Endothelial cell (in vitro differentiated cells): Measurements from ENCODE around the gene ARHGAP26. TPM values are rescaled to one million over a fixed set of nuclear protein-coding genes. Genes with fewer than 3 reads are reported as not detected.
A peak's percentile ranks its signal among the peaks of the same experiment; 100 is the strongest.

Experiments
- DNase-seq: peaks from one replicate; pipeline ENCODE4 v3.0.0; 2021; ENCODE audit warnings: low spot score
- H3K27ac Mint-ChIP-seq: one replicate; pipeline ENCODE4 v1.8.0; 2021; ENCODE audit warnings: mixed read lengths, inconsistent platforms; ENCODE audit not compliant: unreplicated experiment
- H3K27me3 Mint-ChIP-seq: one replicate; pipeline ENCODE4 v1.8.0; 2021; ENCODE audit warnings: mild to moderate bottlenecking, moderate library complexity, mixed read lengths, inconsistent platforms; ENCODE audit not compliant: unreplicated experiment
- H3K36me3 Mint-ChIP-seq: one replicate; pipeline ENCODE4 v1.8.0; 2021; ENCODE audit warnings: mild to moderate bottlenecking, low read depth, mixed read lengths, inconsistent platforms; ENCODE audit not compliant: unreplicated experiment
- H3K4me1 Mint-ChIP-seq: one replicate; pipeline ENCODE4 v1.8.0; 2021; ENCODE audit warnings: mild to moderate bottlenecking, mixed read lengths, inconsistent platforms; ENCODE audit not compliant: unreplicated experiment
- H3K4me3 Mint-ChIP-seq: one replicate; pipeline ENCODE4 v1.8.0; 2021; ENCODE audit warnings: mild to moderate bottlenecking, mixed read lengths, inconsistent platforms; ENCODE audit not compliant: unreplicated experiment
- H3K9me3 Mint-ChIP-seq: one replicate; pipeline ENCODE4 v1.8.0; 2021; ENCODE audit warnings: mixed read lengths, inconsistent platforms; ENCODE audit not compliant: unreplicated experiment
- total RNA-seq: library from RNA; stranded (reverse); fragmentation: NEBNext Ultra II Directional; extraction: Animal tissue kit (Norgen Biotek cat#: 25700); gene quantifications from one replicate; pipeline ENCODE4 v1.2.1, GENCODE V29; 2021; ENCODE audit not compliant: unreplicated experiment
- TF ChIP-seq, protein P1 (sequence below): fragments of 200-600 bp; sonication (generic); IDR thresholded peaks from one replicate; pipeline ENCODE4 v1.5.0; 2021; ENCODE audit warnings: antibody characterized with exemption; ENCODE audit not compliant: unreplicated experiment

Gene ARHGAP26
- total RNA-seq, 1 donor from 2014 or later: 81.5 TPM

DNA sequence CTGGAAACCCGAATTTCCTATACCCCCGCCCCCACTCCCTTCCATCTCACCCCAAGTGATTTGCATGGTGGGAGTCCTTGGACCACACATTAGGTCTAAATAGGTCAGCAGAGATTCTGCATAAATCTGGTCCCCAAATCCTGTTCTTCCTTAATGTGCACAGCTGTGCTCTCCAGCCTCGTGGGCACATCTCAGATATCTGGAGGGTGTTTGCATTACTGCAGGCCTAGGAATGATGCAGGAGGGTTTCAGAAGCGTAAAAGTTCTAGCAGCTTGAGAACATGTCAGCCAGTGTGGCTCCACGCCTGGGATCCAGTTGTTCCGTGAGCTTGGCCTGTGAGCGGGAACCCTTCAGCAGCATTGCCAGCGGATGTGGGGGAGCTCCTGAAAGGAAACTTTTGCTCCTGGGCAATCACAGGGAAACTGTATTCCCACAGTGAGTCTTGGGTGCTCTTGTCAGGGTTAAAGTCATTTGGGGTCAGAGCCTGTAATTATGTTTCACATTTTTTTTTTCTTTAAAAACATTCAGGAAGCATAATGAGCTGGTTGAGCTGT, 12.9 kb downstream of the ARHGAP26 start:
- Mint-ChIP-seq H3K27ac (no peak overlapping the region), H3K36me3 (no peaks in the 10 kb centered on the region), H3K9me3 (no peaks in the 10 kb centered on the region), H3K4me1 (peaks cover 55% of the 10 kb centered on the region), H3K27me3 (peaks cover 3% of the 10 kb centered on the region), H3K4me3 (no peak overlapping the region)
- DNase-seq: no peak
- TF ChIP-seq, protein P1, sequence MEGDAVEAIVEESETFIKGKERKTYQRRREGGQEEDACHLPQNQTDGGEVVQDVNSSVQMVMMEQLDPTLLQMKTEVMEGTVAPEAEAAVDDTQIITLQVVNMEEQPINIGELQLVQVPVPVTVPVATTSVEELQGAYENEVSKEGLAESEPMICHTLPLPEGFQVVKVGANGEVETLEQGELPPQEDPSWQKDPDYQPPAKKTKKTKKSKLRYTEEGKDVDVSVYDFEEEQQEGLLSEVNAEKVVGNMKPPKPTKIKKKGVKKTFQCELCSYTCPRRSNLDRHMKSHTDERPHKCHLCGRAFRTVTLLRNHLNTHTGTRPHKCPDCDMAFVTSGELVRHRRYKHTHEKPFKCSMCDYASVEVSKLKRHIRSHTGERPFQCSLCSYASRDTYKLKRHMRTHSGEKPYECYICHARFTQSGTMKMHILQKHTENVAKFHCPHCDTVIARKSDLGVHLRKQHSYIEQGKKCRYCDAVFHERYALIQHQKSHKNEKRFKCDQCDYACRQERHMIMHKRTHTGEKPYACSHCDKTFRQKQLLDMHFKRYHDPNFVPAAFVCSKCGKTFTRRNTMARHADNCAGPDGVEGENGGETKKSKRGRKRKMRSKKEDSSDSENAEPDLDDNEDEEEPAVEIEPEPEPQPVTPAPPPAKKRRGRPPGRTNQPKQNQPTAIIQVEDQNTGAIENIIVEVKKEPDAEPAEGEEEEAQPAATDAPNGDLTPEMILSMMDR: no peak

DNA sequence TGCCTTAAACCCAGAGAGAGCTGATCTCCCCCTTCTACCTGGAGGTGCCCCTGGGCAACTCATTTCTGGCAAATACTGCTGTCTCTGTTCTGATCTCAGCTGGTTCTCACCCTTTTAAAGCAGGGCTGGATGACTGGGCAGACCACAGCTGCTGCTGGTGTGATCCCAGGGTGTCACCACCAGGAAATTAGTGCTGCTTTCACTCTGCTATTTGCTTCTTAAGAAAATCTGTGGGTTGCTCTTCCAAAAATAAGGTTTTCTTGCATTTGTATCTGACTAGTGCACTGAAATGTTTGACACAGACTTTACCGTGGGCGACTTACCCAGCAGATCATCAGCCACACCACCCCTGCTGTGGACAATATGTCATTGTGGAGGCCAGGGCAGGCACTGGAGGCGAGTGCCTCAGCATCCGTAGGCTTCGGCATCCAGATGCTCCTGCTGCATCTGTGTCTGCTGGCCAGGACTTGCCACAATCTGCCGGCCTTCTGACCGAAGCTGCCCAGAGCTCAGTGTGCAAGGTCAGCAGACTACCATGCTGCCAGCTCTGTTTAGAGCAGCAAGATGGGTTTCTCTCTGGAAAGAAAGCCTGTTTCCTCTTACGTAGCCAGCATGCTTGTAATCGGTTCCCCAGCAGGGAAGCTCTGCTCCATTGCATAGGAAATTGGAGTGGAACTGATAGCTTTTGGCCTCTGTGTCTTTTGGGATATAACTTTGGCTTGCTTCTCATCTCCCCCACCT, 13.6 kb downstream of the ARHGAP26 start:
- H3K4me3 Mint-ChIP-seq: no peak overlapping the region
- H3K36me3 Mint-ChIP-seq: no peaks in the 10 kb centered on the region
- TF ChIP-seq, protein P1: no peak
- no peak for DNase-seq
- H3K27me3 Mint-ChIP-seq: peaks cover 3% of the 10 kb centered on the region
- H3K4me1 Mint-ChIP-seq: peaks cover 50% of the 10 kb centered on the region
- no peaks in the 10 kb centered on the region for H3K9me3 Mint-ChIP-seq
- peak overlapping the region; percentile 62 for H3K27ac Mint-ChIP-seq

GRCh38 chr5:142784401-142784955, 14.3 kb downstream of the ARHGAP26 start:
- peaks cover 2% of the 10 kb centered on the region for H3K27me3 Mint-ChIP-seq
- peak overlapping the region; percentile 62 for H3K27ac Mint-ChIP-seq
- H3K4me3 Mint-ChIP-seq: peak overlapping the region; percentile 0
- TF ChIP-seq, protein P1: no peak
- DNase-seq: no peak
- peaks cover 43% of the 10 kb centered on the region for H3K4me1 Mint-ChIP-seq
- H3K9me3 Mint-ChIP-seq: no peaks in the 10 kb centered on the region
- no peaks in the 10 kb centered on the region for H3K36me3 Mint-ChIP-seq

GRCh38 chr5:142785206-142785605, 15.0 kb downstream of the ARHGAP26 start:
- no peak overlapping the region for H3K4me3 Mint-ChIP-seq
- no peak overlapping the region for H3K27ac Mint-ChIP-seq
- H3K4me1 Mint-ChIP-seq: peaks cover 40% of the 10 kb centered on the region
- no peaks in the 10 kb centered on the region for H3K9me3 Mint-ChIP-seq
- no peaks in the 10 kb centered on the region for H3K36me3 Mint-ChIP-seq
- peaks cover 2% of the 10 kb centered on the region for H3K27me3 Mint-ChIP-seq
- TF ChIP-seq, protein P1: no peak
- DNase-seq: no peak

DNA sequence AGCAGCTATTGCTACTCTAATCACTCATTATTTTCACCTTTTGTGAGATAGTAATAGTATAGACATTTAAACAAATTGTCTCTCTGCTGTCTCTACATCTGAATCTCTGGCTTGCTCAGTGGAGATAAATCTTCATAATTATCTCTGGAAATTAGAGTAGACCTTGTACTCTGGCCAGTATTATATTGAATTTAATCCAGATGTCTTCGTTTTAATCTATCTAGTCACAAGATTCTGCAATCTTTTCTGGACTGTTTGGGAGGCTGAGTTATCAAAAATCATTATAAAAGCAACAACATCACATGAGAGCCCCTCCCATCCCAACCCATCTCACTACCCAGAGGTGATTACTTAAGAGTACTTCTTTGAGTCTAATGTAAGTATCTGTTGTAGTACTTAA, 19.0 kb downstream of the ARHGAP26 start:
- TF ChIP-seq, protein P1: no peak
- Mint-ChIP-seq H3K9me3 (no peaks in the 10 kb centered on the region), H3K27ac (no peak overlapping the region), H3K4me3 (no peak overlapping the region), H3K36me3 (no peaks in the 10 kb centered on the region), H3K4me1 (peaks cover 19% of the 10 kb centered on the region), H3K27me3 (no peaks in the 10 kb centered on the region)
- no peak for DNase-seq
